Loucy (cell line): ENCODE measurements around the gene CRYZL1.

Experiments
- EZH2phosphoT487 ChIP-seq: fragments of 200-600 bp; IDR thresholded peaks from 2 replicates; pipeline ENCODE4 v1.6.1; 2018; ENCODE audit warnings: antibody characterized with exemption, mild to moderate bottlenecking, moderate library complexity, borderline replicate concordance
- TF ChIP-seq, protein P1 (sequence below): fragments of 200-600 bp; sonication (generic); conservative IDR thresholded peaks from 2 replicates; pipeline ENCODE4 v1.5.1; 2014; ENCODE audit warnings: mild to moderate bottlenecking, antibody characterized with exemption, low read length

DNA sequence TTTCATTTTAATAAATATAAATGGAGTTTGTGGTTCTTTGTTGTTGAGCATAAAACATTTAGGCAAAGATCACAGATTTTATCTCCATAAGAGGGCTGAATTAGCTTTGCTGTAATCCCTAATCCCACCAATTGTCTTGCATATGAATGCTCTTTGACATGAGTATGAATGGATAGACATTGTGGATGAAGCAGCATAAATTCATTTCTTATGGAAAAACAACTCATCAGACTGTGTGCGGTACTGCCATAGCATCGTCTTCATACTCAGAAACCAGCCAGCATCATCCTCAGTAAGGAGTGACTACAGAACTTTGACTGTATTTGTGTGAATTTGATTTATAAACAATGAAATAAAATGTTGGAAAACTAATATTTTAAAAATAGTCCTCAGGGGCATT is 79.2 kb downstream of the CRYZL1 start:
- TF ChIP-seq, protein P1, sequence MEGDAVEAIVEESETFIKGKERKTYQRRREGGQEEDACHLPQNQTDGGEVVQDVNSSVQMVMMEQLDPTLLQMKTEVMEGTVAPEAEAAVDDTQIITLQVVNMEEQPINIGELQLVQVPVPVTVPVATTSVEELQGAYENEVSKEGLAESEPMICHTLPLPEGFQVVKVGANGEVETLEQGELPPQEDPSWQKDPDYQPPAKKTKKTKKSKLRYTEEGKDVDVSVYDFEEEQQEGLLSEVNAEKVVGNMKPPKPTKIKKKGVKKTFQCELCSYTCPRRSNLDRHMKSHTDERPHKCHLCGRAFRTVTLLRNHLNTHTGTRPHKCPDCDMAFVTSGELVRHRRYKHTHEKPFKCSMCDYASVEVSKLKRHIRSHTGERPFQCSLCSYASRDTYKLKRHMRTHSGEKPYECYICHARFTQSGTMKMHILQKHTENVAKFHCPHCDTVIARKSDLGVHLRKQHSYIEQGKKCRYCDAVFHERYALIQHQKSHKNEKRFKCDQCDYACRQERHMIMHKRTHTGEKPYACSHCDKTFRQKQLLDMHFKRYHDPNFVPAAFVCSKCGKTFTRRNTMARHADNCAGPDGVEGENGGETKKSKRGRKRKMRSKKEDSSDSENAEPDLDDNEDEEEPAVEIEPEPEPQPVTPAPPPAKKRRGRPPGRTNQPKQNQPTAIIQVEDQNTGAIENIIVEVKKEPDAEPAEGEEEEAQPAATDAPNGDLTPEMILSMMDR = no peak
- no peak for TF ChIP-seq EZH2phosphoT487
